CD4-positive, alpha-beta T cell (primary cell): ENCODE results near the gene RBM28. TPM values are rescaled to one million over a fixed set of nuclear protein-coding genes. Genes with fewer than 3 reads are reported as not detected.

Source experiments
- ATAC-seq: fragments of 200-7000 bp; cut with Tn5 transposase; one replicate; pipeline ENCODE4 v1.10.0; 2022; ENCODE audit warnings: mild to moderate bottlenecking; ENCODE audit not compliant: poor library complexity
- CTCF ChIA-PET: fragments of 350-600 bp; sonication (Branson Sonifier 250); formaldehyde crosslinking; loops from one replicate; lab custom pipeline; 2021; ENCODE audit warnings: antibody characterized with exemption, inconsistent platforms; lab: Charles Lee
- POLR2A ChIA-PET: fragments of 350-600 bp; sonication (Branson Sonifier 250); formaldehyde crosslinking; loops from one replicate; lab custom pipeline; 2021; ENCODE audit warnings: antibody characterized with exemption, inconsistent platforms; lab: Charles Lee
- DNase-seq, 14 experiments: peaks; one replicate each; pipeline ENCODE4 v3.0.0-alpha.2; 2013 to 2020; ENCODE audit warnings: mixed read lengths in 2 of 14
- H3K27ac ChIP-seq, 2 donors: one replicate each; pipeline versions ENCODE4 v1.5.1 to v1.7.0; 2013; ENCODE audit warnings: low read length in 2 of 2, low read depth in 1 of 2, mild to moderate bottlenecking in 1 of 2
- H3K27me3 ChIP-seq, 2 experiments: 1 replicate in 1 of 2; 2 replicates in 1 of 2; pipeline versions ENCODE4 v1.6.1 to v1.7.0; 2013; ENCODE audit warnings: low read length in 2 of 2, control low read depth in 1 of 2, mild to moderate bottlenecking in 1 of 2, moderate library complexity in 1 of 2; ENCODE audit not compliant: insufficient read depth in 2 of 2, control insufficient read depth in 1 of 2
- H3K36me3 ChIP-seq: one replicate; pipeline ENCODE4 v1.6.1; 2013; ENCODE audit warnings: low read length, control low read depth; ENCODE audit not compliant: insufficient read depth
- H3K4me1 ChIP-seq: one replicate; pipeline ENCODE4 v1.6.1; 2013; ENCODE audit warnings: low read length, control low read depth; ENCODE audit not compliant: insufficient read depth
- H3K4me3 ChIP-seq: one replicate; pipeline ENCODE4 v1.5.1; 2013; ENCODE audit warnings: mild to moderate bottlenecking, low read length, moderate library complexity
- H3K9me3 ChIP-seq, 2 experiments: 1 replicate in 1 of 2; 2 replicates in 1 of 2; pipeline versions ENCODE4 v1.6.1 to v1.7.0; 2013; ENCODE audit warnings: low read length in 2 of 2, mild to moderate bottlenecking in 2 of 2, control low read depth in 1 of 2, moderate library complexity in 1 of 2; ENCODE audit not compliant: control insufficient read depth in 1 of 2, insufficient read depth in 1 of 2
- H3K27ac Mint-ChIP-seq: one replicate; pipeline ENCODE4 v1.8.0; 2020; ENCODE audit warnings: mixed read lengths
- H3K27me3 Mint-ChIP-seq: one replicate; pipeline ENCODE4 v1.8.0; 2021; ENCODE audit warnings: mixed read lengths
- H3K36me3 Mint-ChIP-seq: one replicate; pipeline ENCODE4 v1.8.0; 2021; ENCODE audit warnings: low read depth, mixed read lengths
- H3K4me1 Mint-ChIP-seq: one replicate; pipeline ENCODE4 v1.8.0; 2021; ENCODE audit warnings: low read depth, mixed read lengths
- H3K4me3 Mint-ChIP-seq: one replicate; pipeline ENCODE4 v1.8.0; 2020; ENCODE audit warnings: mild to moderate bottlenecking, mixed read lengths
- H3K9me3 Mint-ChIP-seq: one replicate; pipeline ENCODE4 v1.8.0; 2020; ENCODE audit warnings: mixed read lengths
- intact Hi-C, 2 experiments: fragments of 100-400 bp; cut with DNase I in 1 of 2; cut with micrococcal nuclease in 1 of 2; formaldehyde crosslinking; loops; one replicate each; pipeline versions ENCODE4 v1.15.1 to v1.9.0; 2023 to 2025; cut with DNase I, micrococcal nuclease
- total RNA-seq, 174 experiments: library from RNA in 2 of 174; stranded (reverse) in 2 of 174; gene quantifications; one replicate each; pipeline ENCODE4 v1.2.3 and lab custom pipeline; 2021 to 2026
- TF ChIP-seq, protein P1 (sequence below): fragments of 200-600 bp; IDR thresholded peaks from one replicate; pipeline ENCODE4 v1.8.0; 2022; ENCODE audit warnings: antibody characterized with exemption, mild to moderate bottlenecking

The RBM28 gene
- total RNA-seq, 2 experiments from 2014 or later, result 10.1 to 10.5 TPM

DNA sequence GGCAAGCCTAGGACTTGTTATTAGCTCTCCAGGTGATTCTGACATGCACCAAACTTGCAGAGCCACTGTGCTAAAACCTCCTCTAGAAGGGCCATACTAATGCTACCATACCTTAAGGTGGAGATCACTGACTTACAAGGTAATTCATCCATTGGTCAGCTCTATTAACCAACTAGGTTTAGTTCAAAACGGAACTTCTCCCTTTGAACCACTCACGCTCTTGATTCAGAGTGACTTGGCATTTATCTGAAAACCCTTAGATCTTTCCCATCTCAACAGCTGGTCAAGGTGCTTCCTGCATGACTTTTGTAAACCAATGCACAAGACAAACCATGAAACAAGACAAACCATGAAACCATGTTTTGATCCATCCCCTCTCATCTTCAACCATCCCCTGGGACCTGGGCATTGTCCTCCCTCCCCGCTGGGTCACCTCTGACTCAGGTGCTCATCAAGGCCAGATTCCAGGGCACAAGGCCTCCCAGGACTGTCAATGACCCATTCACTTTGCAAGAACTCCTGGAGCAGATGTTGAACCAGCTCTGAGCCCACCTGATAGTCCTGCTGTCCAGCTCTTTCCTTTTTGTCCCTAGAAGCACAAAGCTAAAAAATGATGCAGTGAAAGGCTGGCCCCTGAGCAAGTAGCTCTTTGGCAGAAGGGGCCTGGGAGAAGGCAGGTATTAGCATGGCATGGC, 47.3 kb upstream of the RBM28 start:
- no peaks in the 10 kb centered on the region for H3K4me1 Mint-ChIP-seq
- POLR2A ChIA-PET, result interaction anchor here (0.8 kb wide), 1 partner anchor 47 kb away, joined by 4 read pairs; the partner anchor contains the start of gene RBM28
- no peaks in the 10 kb centered on the region for H3K27me3 Mint-ChIP-seq
- H3K36me3 ChIP-seq, result peaks cover 29% of the 10 kb centered on the region
- DNase-seq, result no peak
- intact Hi-C loops, result no loop called here
- H3K27ac ChIP-seq, result no peak overlapping the region
- H3K4me3 ChIP-seq, result no peak overlapping the region
- TF ChIP-seq, protein P1, sequence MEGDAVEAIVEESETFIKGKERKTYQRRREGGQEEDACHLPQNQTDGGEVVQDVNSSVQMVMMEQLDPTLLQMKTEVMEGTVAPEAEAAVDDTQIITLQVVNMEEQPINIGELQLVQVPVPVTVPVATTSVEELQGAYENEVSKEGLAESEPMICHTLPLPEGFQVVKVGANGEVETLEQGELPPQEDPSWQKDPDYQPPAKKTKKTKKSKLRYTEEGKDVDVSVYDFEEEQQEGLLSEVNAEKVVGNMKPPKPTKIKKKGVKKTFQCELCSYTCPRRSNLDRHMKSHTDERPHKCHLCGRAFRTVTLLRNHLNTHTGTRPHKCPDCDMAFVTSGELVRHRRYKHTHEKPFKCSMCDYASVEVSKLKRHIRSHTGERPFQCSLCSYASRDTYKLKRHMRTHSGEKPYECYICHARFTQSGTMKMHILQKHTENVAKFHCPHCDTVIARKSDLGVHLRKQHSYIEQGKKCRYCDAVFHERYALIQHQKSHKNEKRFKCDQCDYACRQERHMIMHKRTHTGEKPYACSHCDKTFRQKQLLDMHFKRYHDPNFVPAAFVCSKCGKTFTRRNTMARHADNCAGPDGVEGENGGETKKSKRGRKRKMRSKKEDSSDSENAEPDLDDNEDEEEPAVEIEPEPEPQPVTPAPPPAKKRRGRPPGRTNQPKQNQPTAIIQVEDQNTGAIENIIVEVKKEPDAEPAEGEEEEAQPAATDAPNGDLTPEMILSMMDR, result no peak
- no peak for ATAC-seq
- peaks cover 14% of the 10 kb centered on the region for H3K36me3 Mint-ChIP-seq
- H3K4me1 ChIP-seq, result peaks cover 5% of the 10 kb centered on the region
- no peaks in the 10 kb centered on the region for H3K9me3 Mint-ChIP-seq
- peaks cover 0 to 5% of the 10 kb centered on the region in 2 experiments for H3K27me3 ChIP-seq
- no peak overlapping the region for H3K27ac Mint-ChIP-seq
- CTCF ChIA-PET, result interaction anchor here (1.4 kb wide), 1 partner anchor 44 kb away, joined by 5 read pairs; no protein-coding TSS in a partner anchor
- H3K9me3 ChIP-seq, result no peaks in the 10 kb centered on the region
- no peak overlapping the region for H3K4me3 Mint-ChIP-seq

DNA sequence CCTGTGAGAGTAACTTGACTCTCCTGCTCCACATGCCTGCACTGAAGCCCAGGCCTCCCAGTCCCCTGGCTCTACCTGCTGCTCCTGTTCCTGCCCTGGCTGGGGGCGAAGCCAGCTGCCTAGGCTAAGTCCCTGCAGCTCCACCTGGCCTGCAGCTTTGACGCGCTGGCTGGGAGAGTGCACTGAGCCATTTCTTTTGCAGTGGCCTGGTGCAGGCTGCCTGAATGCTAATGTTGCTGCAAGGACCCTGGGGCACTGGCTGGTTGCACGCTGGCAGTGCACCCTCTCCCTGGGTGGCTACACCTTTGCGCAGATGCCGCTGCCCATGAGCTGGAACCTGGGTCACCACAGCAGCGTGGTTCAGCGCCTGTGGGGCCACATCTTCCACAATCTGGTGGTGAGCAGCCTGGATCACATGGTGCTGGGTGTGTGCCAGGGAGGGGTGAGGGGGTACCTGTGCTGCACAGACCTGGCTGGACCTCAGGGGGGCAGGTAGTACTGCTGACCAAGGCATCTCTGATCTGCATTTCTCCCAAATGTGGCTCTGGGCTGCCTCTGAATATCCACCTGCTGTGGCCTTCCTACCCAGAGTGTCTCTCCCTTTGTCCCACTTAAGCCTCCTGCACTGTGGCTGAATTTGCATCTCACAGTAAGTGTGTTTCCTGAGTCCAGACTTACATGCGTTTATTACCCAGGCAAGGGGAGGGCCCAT, 46.1 kb upstream of the RBM28 start:
- no peak for ATAC-seq
- TF ChIP-seq, protein P1, result no peak
- peaks cover 2% of the 10 kb centered on the region for H3K36me3 Mint-ChIP-seq
- H3K4me1 Mint-ChIP-seq, result no peaks in the 10 kb centered on the region
- H3K36me3 ChIP-seq, result peaks cover 17% of the 10 kb centered on the region
- ChIA-PET CTCF (interaction anchor here (4.1 kb wide), 1 partner anchor 42 kb away, joined by 35 read pairs; no protein-coding TSS in a partner anchor), POLR2A (interaction anchor here (0.6 kb wide), 1 partner anchor 12 kb away, joined by 3 read pairs; no protein-coding TSS in a partner anchor)
- no peak overlapping the region for H3K4me3 Mint-ChIP-seq
- no peaks in the 10 kb centered on the region for H3K9me3 Mint-ChIP-seq
- no peak for DNase-seq
- H3K9me3 ChIP-seq, result no peaks in the 10 kb centered on the region
- no peak overlapping the region for H3K27ac Mint-ChIP-seq
- peaks cover 0 to 5% of the 10 kb centered on the region in 2 experiments for H3K27me3 ChIP-seq
- H3K4me3 ChIP-seq, result no peak overlapping the region
- peaks cover 5% of the 10 kb centered on the region for H3K4me1 ChIP-seq
- intact Hi-C loops, result loop anchor here in 1 of 2 experiments (5.0 kb wide), 1 partner anchor 682 kb away; no protein-coding TSS in a partner anchor
- H3K27ac ChIP-seq, result no peak overlapping the region
- H3K27me3 Mint-ChIP-seq, result no peaks in the 10 kb centered on the region

DNA sequence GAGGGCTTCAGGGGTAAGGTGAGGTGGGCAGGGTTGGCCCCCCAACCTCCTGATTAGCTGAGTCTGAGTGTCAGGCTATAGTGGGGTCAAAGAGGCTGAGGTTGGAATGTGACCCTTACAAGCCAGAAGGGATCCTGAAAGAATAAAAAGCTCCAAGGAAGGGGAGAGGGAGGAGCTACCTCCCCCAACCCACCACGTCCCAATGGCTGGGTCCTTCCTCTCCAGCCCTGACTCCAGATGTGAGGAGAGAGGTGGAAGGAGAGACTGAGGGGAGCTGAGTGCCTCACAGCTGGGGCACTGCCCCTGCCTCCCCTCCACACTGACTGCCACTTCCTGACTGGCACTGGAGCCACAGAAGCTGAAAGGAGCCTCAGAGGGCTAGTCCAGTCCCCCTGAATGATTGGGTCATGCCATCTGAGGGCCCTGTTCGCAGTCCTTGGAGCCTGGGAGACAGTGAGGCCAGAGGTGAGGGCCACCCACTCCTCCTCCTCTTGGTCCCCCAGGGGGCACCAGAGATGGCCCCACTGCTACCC, 45.4 kb upstream of the RBM28 start:
- Mint-ChIP-seq H3K9me3 (no peaks in the 10 kb centered on the region), H3K4me1 (no peaks in the 10 kb centered on the region), H3K27me3 (no peaks in the 10 kb centered on the region), H3K4me3 (no peak overlapping the region), H3K36me3 (no peaks in the 10 kb centered on the region), H3K27ac (no peak overlapping the region)
- Histone ChIP-seq H3K4me3 (no peak overlapping the region), H3K27ac (no peak overlapping the region), H3K9me3 (no peaks in the 10 kb centered on the region), H3K4me1 (peaks cover 5% of the 10 kb centered on the region), H3K27me3 (peaks cover 0 to 5% of the 10 kb centered on the region in 2 experiments), H3K36me3 (peaks cover 11% of the 10 kb centered on the region)
- ChIA-PET POLR2A (interaction anchor here (0.6 kb wide), 1 partner anchor 11 kb away, joined by 3 read pairs; no protein-coding TSS in a partner anchor), CTCF (interaction anchor here (4.1 kb wide), 1 partner anchor 41 kb away, joined by 35 read pairs; no protein-coding TSS in a partner anchor)
- no peak for ATAC-seq
- intact Hi-C loops, result loop anchor here in 1 of 2 experiments (5.0 kb wide), 1 partner anchor 682 kb away; no protein-coding TSS in a partner anchor
- DNase-seq, result no peak
- TF ChIP-seq, protein P1, result no peak
